ENCODE results near the gene PTPRN2.
"Not testable (repeated sequence)": the region's sequence is repeated elsewhere in the genome, so short reads cannot be mapped to it uniquely, and the experiment has no call there.

Gene PTPRN2

GRCh38 chr7:158391141-158391540, 196.5 kb downstream of the PTPRN2 start:
- Histone ChIP-seq H3K27me3 (ENCODE audit: control insufficient read depth, insufficient read depth, low read length) (no peaks in the 10 kb centered on the region), H3K9ac (ENCODE audit: low read length) (no peak overlapping the region), H3K27ac (ENCODE audit: low read depth, low read length) (no peak overlapping the region), H3K36me3 (ENCODE audit: control insufficient read depth, insufficient read depth, low read length) (no peaks in the 10 kb centered on the region), H3K4me3 (ENCODE audit: low read length) (no peak overlapping the region), H3K4me1 (ENCODE audit: control insufficient read depth, insufficient read depth, low read length) (no peaks in the 10 kb centered on the region)

- no peak overlapping the region for H3K4me3 ChIP-seq (ENCODE audit: low read length)
- H3K4me1 ChIP-seq (ENCODE audit: control insufficient read depth, insufficient read depth, low read length): no peaks in the 10 kb centered on the region
- H3K9ac ChIP-seq (ENCODE audit: low read length): no peak overlapping the region
- H3K27me3 ChIP-seq (ENCODE audit: control insufficient read depth, insufficient read depth, low read length): no peaks in the 10 kb centered on the region
- no peak overlapping the region for H3K27ac ChIP-seq (ENCODE audit: low read depth, low read length)
- H3K36me3 ChIP-seq (ENCODE audit: control insufficient read depth, insufficient read depth, low read length): no peaks in the 10 kb centered on the region
These were observed 197.2 kb downstream of the PTPRN2 start for GRCh38 chr7:158390460-158390859.

- H3K9ac ChIP-seq (ENCODE audit: low read length): no peak overlapping the region
- no peaks in the 10 kb centered on the region for H3K36me3 ChIP-seq (ENCODE audit: control insufficient read depth, insufficient read depth, low read length)
- no peaks in the 10 kb centered on the region for H3K27me3 ChIP-seq (ENCODE audit: control insufficient read depth, insufficient read depth, low read length)
- H3K27ac ChIP-seq (ENCODE audit: low read depth, low read length): no peak overlapping the region
- no peak overlapping the region for H3K4me3 ChIP-seq (ENCODE audit: low read length)
- H3K4me1 ChIP-seq (ENCODE audit: control insufficient read depth, insufficient read depth, low read length): no peaks in the 10 kb centered on the region
These were observed 197.9 kb downstream of the PTPRN2 start for GRCh38 chr7:158389514-158390425.

- Histone ChIP-seq H3K27me3 (ENCODE audit: control insufficient read depth, insufficient read depth, low read length) (no peaks in the 10 kb centered on the region), H3K4me1 (ENCODE audit: control insufficient read depth, insufficient read depth, low read length) (no peaks in the 10 kb centered on the region), H3K36me3 (ENCODE audit: control insufficient read depth, insufficient read depth, low read length) (no peaks in the 10 kb centered on the region), H3K4me3 (ENCODE audit: low read length) (no peak overlapping the region), H3K27ac (ENCODE audit: low read depth, low read length) (no peak overlapping the region), H3K9ac (ENCODE audit: low read length) (no peak overlapping the region)
These were observed 198.7 kb downstream of the PTPRN2 start for GRCh38 chr7:158388928-158389327.

GRCh38 chr7:158388072-158388471, 199.6 kb downstream of the PTPRN2 start:
- Histone ChIP-seq H3K9ac (ENCODE audit: low read length) (no peak overlapping the region), H3K27ac (ENCODE audit: low read depth, low read length) (no peak overlapping the region), H3K36me3 (ENCODE audit: control insufficient read depth, insufficient read depth, low read length) (no peaks in the 10 kb centered on the region), H3K4me3 (ENCODE audit: low read length) (no peak overlapping the region), H3K4me1 (ENCODE audit: control insufficient read depth, insufficient read depth, low read length) (no peaks in the 10 kb centered on the region), H3K27me3 (ENCODE audit: control insufficient read depth, insufficient read depth, low read length) (no peaks in the 10 kb centered on the region)

DNA sequence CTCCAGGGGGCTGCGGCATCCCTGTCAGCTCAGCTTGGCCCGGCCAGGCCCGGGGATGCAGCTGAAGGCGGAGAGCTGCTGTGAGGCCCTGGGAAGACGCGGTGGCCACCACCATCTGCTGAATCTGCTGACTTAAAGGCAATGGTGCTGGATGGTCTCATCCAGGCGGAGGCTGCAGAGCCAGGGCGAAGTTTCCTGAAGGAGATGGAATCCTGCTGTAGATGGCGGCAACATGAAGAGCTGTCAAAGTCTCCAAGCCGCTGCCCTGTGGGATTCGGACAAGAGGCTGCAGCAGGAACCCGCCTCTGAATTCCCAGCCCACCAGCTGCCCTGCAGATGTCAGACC, 200.1 kb downstream of the PTPRN2 start:
- Histone ChIP-seq H3K9ac (ENCODE audit: low read length) (no peak overlapping the region), H3K27me3 (ENCODE audit: control insufficient read depth, insufficient read depth, low read length) (no peaks in the 10 kb centered on the region), H3K27ac (ENCODE audit: low read depth, low read length) (no peak overlapping the region), H3K4me1 (ENCODE audit: control insufficient read depth, insufficient read depth, low read length) (no peaks in the 10 kb centered on the region), H3K36me3 (ENCODE audit: control insufficient read depth, insufficient read depth, low read length) (no peaks in the 10 kb centered on the region), H3K4me3 (ENCODE audit: low read length) (no peak overlapping the region)

GRCh38 chr7:158386866-158387545, 200.6 kb downstream of the PTPRN2 start:
- Histone ChIP-seq H3K27me3 (ENCODE audit: control insufficient read depth, insufficient read depth, low read length) (no peaks in the 10 kb centered on the region), H3K4me3 (ENCODE audit: low read length) (no peak overlapping the region), H3K4me1 (ENCODE audit: control insufficient read depth, insufficient read depth, low read length) (no peaks in the 10 kb centered on the region), H3K36me3 (ENCODE audit: control insufficient read depth, insufficient read depth, low read length) (no peaks in the 10 kb centered on the region), H3K27ac (ENCODE audit: low read depth, low read length) (no peak overlapping the region), H3K9ac (ENCODE audit: low read length) (no peak overlapping the region)

DNA sequence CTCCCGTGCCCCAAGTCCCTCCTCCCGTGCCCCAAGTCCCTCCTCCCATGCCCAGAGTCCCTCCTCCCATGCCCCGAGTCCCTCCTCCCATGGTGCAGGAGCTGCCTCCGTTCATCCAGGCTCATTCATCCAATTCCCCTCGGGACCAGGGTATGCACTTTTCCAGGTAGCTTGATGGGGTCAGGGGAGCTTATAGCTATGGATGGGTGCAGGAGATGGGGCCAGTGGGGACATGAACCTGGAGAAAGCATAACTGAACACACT, 201.3 kb downstream of the PTPRN2 start:
- H3K9ac ChIP-seq (ENCODE audit: low read length): no peak overlapping the region
- no peak overlapping the region for H3K4me3 ChIP-seq (ENCODE audit: low read length)
- no peaks in the 10 kb centered on the region for H3K36me3 ChIP-seq (ENCODE audit: control insufficient read depth, insufficient read depth, low read length)
- H3K4me1 ChIP-seq (ENCODE audit: control insufficient read depth, insufficient read depth, low read length): no peaks in the 10 kb centered on the region
- no peaks in the 10 kb centered on the region for H3K27me3 ChIP-seq (ENCODE audit: control insufficient read depth, insufficient read depth, low read length)
- no peak overlapping the region for H3K27ac ChIP-seq (ENCODE audit: low read depth, low read length)

DNA sequence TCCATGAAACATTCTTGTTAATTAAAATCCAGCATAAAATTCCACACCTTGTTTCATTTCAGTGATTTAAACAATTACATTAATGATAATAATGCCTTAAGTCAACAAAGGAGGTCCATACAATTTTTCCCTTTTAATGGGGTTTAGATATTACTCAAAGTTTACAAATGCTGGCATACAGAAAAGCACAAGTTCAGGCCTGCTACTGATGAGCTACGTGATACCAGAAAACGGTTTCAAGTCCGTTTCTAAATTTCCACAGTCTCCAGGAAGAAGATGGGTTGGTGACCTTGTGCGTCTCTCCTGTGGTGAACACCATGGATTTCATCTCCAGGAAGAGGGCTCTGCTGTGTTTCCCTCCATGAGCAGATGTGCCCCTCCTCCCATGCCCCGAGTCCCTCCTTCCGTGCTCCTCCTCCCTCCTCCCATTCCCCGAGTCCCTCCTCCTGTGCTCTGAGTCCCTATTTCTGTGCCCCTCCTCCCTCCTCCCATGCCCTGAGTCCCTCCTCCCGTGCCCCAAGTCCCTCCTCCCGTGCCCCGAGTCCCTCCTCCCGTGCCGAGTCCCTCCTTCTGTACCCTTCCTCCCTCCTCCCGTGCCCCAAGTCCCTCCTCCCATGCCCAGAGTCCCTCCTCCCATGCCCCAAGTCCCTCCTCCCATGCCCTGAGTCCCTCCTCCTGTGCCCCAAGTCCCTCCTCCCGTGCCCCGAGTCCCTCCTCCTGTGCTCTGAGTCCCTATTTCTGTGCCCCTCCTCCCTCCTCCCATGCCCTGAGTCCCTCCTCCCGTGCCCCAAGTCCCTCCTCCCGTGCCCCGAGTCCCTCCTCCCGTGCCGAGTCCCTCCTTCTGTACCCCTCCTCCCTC, 201.9 kb downstream of the PTPRN2 start:
- H3K9ac ChIP-seq (ENCODE audit: low read length); H3K27ac ChIP-seq (ENCODE audit: low read depth, low read length); H3K4me1 ChIP-seq (ENCODE audit: control insufficient read depth, insufficient read depth, low read length); H3K4me3 ChIP-seq (ENCODE audit: low read length); H3K36me3 ChIP-seq (ENCODE audit: control insufficient read depth, insufficient read depth, low read length); H3K27me3 ChIP-seq (ENCODE audit: control insufficient read depth, insufficient read depth, low read length): not testable (repeated sequence)

DNA sequence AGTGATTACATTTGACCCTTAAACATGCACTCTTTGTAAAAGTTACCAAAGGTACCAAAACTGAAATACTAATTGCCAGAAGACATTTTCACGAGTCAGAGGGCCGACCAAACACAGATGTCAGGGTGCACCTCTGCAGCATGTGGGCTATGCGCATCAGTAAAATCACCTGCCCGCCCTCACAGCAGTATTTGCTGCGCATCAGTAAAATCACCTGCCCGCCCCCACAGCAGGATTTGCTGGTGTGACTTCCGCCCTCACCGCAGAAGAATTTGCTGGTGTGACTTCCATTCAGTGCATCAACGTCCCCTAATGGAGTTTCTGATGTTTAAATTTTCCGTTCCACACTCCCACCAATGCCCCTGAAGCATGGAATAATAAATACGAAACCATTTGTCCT, 202.9 kb downstream of the PTPRN2 start:
- no peak overlapping the region for H3K4me3 ChIP-seq (ENCODE audit: low read length)
- H3K27ac ChIP-seq (ENCODE audit: low read depth, low read length): no peak overlapping the region
- H3K9ac ChIP-seq (ENCODE audit: low read length): no peak overlapping the region
- no peaks in the 10 kb centered on the region for H3K27me3 ChIP-seq (ENCODE audit: control insufficient read depth, insufficient read depth, low read length)
- no peaks in the 10 kb centered on the region for H3K4me1 ChIP-seq (ENCODE audit: control insufficient read depth, insufficient read depth, low read length)
- H3K36me3 ChIP-seq (ENCODE audit: control insufficient read depth, insufficient read depth, low read length): no peaks in the 10 kb centered on the region

GRCh38 chr7:158383665-158384064, 204.0 kb downstream of the PTPRN2 start:
- Histone ChIP-seq H3K4me3 (ENCODE audit: low read length) (no peak overlapping the region), H3K9ac (ENCODE audit: low read length) (no peak overlapping the region), H3K27ac (ENCODE audit: low read depth, low read length) (no peak overlapping the region), H3K36me3 (ENCODE audit: control insufficient read depth, insufficient read depth, low read length) (no peaks in the 10 kb centered on the region), H3K4me1 (ENCODE audit: control insufficient read depth, insufficient read depth, low read length) (no peaks in the 10 kb centered on the region), H3K27me3 (ENCODE audit: control insufficient read depth, insufficient read depth, low read length) (no peaks in the 10 kb centered on the region)

DNA sequence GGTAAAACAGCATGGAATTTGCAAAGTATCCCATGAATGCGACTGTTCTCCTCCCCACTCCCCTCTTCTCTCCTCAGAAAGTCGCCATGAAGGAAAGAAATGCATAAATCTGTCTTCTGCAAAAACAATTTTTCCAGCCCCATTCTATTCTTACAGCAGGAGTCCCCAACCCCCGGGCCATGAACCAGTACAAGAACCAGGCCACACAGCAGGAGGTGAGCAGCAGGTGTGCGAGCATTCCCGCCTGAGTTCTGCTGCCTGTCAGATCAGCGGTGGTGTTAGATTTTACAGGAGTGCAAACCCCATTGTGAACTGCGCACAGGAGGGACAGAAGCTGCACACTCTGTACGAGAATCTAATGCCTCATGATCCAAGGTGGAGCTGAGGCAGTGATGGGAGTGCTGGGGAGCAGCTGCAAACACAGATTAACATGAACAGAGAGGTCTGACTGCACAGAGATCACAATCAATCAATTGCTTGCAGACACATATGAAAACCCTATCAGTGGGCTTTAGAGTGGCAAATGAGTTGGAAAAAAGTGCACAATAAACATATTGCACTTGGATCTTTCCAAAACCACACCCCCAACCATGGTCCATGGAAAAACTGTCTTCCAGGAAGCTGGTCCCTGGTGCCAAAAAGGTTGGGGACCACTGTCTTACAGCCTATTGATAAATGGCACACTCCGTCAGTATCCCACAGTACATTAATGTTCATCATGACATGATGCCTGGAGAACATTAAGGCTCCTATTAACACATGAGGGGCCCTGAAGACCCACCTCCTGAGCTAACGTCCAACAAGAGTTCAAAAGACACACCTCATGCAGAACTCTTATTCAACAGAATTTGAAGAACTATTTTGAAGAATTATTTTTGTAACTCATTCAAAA, 205.0 kb downstream of the PTPRN2 start:
- H3K4me3 ChIP-seq (ENCODE audit: low read length): no peak overlapping the region
- no peaks in the 10 kb centered on the region for H3K36me3 ChIP-seq (ENCODE audit: control insufficient read depth, insufficient read depth, low read length)
- H3K27me3 ChIP-seq (ENCODE audit: control insufficient read depth, insufficient read depth, low read length): no peaks in the 10 kb centered on the region
- H3K27ac ChIP-seq (ENCODE audit: low read depth, low read length): no peak overlapping the region
- no peak overlapping the region for H3K9ac ChIP-seq (ENCODE audit: low read length)
- H3K4me1 ChIP-seq (ENCODE audit: control insufficient read depth, insufficient read depth, low read length): no peaks in the 10 kb centered on the region
